ENCODE data around the gene MOB1A.

GRCh38 chr2:74111380-74111779 is 67.3 kb downstream of the MOB1A start:
- TF ChIP-seq CTCF (optimal IDR thresholded peaks at IDR 0.05 in 1 of 3, IDR thresholded peaks at IDR 0.05 in 1 of 3, conservative IDR thresholded peaks at IDR 0.05 in 1 of 3; ENCODE audit: extremely low read depth in 1 of 3, insufficient read depth in 2 of 3, low read length in 3 of 3) (no peak), EZH2 (IDR thresholded peaks at IDR 0.05; ENCODE audit: low read length) (no peak)

Measured in keratinocyte (primary cell).